ENCODE measurements around the gene ARMC10.

- TF ChIP-seq CTCF (conservative IDR thresholded peaks at IDR 0.05; ENCODE audit: low read length) (no peak), EZH2phosphoT487 (IDR thresholded peaks at IDR 0.05; ENCODE audit: borderline replicate concordance, low read depth, low read length) (no peak)
Measured at GRCh38 chr7:103100348-103100747, 25.4 kb downstream of the ARMC10 start.
